IgD-negative memory B cell (primary cell): ENCODE measurements around the gene TBC1D22A. TPM values are rescaled to one million over a fixed set of nuclear protein-coding genes. Genes with fewer than 3 reads are reported as not detected.

Experiments
- H3K27ac Mint-ChIP-seq, 3 donors: one replicate each; pipeline ENCODE4 v1.8.0; 2020 to 2022; ENCODE audit warnings: mild to moderate bottlenecking in 3 of 3, mixed read lengths in 3 of 3, moderate library complexity in 1 of 3
- H3K27me3 Mint-ChIP-seq: one replicate; pipeline ENCODE4 v1.8.0; 2021; ENCODE audit warnings: mixed read lengths
- H3K36me3 Mint-ChIP-seq: one replicate; pipeline ENCODE4 v1.8.0; 2020; ENCODE audit warnings: mild to moderate bottlenecking, mixed read lengths
- H3K4me1 Mint-ChIP-seq, 3 donors: one replicate each; pipeline ENCODE4 v1.8.0; 2020 to 2022; ENCODE audit warnings: mixed read lengths in 3 of 3, mild to moderate bottlenecking in 1 of 3
- H3K4me3 Mint-ChIP-seq, 4 donors: one replicate each; pipeline ENCODE4 v1.8.0; 2020 to 2022; ENCODE audit warnings: mild to moderate bottlenecking in 4 of 4, mixed read lengths in 4 of 4, moderate library complexity in 3 of 4
- H3K9me3 Mint-ChIP-seq, 3 donors: one replicate each; pipeline ENCODE4 v1.8.0; 2020 to 2021; ENCODE audit warnings: mixed read lengths in 3 of 3, mild to moderate bottlenecking in 1 of 3
- polyA plus RNA-seq: library from polyadenylated mRNA; unstranded; fragments of 300-500 nt; fragmentation: Illumina TruSeq; gene quantifications from one replicate; pipeline ENCODE4 v1.2.3, GENCODE V29; 2021

TBC1D22A gene
- polyA plus RNA-seq, 1 donor from 2014 or later, result 64.3 TPM

- Mint-ChIP-seq H3K27me3 (no peaks in the 10 kb centered on the region), H3K4me3 (no peak overlapping the region), H3K9me3 (no peaks in the 10 kb centered on the region), H3K36me3 (peaks cover 12% of the 10 kb centered on the region), H3K4me1 (peaks cover 19 to 35% (median 27%) of the 10 kb centered on the region in 3 donors), H3K27ac (no peak overlapping the region)
These were observed 64.8 kb downstream of the TBC1D22A start for GRCh38 chr22:46827136-46827780.

GRCh38 chr22:46827781-46828180 is 65.3 kb downstream of the TBC1D22A start:
- H3K4me3 Mint-ChIP-seq, result peak overlapping the region in 2 of 4 donors; percentile 22 to 70
- H3K27me3 Mint-ChIP-seq, result no peaks in the 10 kb centered on the region
- H3K36me3 Mint-ChIP-seq, result peaks cover 12% of the 10 kb centered on the region
- no peaks in the 10 kb centered on the region for H3K9me3 Mint-ChIP-seq
- H3K27ac Mint-ChIP-seq, result no peak overlapping the region
- H3K4me1 Mint-ChIP-seq, result peaks cover 16 to 31% (median 26%) of the 10 kb centered on the region in 3 donors

DNA sequence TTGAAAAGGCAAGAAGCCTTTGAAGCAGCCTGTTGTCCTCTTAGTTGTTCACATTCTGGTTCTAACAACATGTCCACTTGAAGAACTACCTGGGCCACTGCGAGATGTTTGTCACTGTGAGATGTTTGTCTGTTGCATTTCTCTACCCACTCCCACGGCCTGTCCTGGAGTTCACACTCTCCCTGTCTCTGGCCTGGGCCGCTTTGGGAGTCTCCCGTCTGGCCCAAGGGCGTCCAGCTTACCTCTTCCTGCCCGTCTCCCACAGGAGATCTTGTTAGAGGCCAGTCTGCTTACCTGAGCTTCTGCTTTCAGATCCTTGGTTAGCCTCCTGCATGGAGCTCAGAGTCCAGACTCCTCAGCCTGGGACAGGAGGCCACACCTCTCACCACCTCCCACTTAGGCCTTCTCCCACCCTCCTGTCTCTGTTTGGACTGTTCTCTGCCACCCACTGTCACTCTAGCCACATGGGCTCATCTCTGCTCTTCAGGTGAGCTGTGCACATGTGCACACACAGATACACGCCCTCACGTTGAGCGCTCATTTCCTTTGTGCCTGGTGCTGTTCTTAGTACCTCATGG is 66.0 kb downstream of the TBC1D22A start:
- Mint-ChIP-seq H3K4me3 (no peak overlapping the region), H3K9me3 (peaks cover 0 to 2% (median under 1%) of the 10 kb centered on the region in 3 donors), H3K27ac (no peak overlapping the region), H3K4me1 (peaks cover 16 to 25% (median 23%) of the 10 kb centered on the region in 3 donors), H3K27me3 (no peaks in the 10 kb centered on the region), H3K36me3 (peaks cover 14% of the 10 kb centered on the region)

DNA sequence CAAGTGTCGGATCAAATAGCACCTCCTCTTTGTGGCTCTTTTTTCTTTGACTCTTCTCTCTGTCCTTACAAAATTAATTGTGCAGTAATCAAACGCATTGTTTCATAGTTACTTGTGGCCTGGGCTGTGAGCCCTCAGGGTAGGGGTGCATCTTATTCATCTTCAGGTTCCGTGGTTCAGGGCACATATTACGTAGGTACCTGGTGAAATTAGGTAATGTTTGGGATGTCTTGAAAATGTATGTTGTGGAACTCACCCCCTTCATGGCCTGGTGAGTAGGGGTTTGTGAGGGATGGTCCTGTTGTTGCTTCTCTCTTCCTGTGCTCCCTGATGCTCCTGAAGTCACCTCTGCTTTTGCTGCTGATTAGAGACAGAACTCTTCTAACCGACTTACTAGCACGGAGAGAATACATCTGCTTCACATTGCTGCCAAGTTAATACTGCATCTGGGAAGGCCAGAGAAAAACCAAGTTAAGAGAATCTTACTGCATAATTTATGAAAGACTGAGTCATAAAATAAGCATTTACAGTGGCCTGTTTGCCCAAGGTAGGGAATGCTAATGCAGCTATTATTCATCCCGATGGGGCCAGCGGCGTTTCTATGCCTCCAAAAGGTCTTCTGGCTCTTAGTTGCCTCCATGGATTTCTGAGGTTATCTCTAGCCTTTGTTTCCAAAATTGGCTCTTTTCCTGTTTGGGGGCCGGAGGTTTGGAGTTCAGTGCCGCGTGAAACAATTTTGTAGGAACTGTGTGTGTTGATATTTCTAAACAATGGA is 66.9 kb downstream of the TBC1D22A start:
- Mint-ChIP-seq H3K4me3 (no peak overlapping the region), H3K27me3 (no peaks in the 10 kb centered on the region), H3K27ac (no peak overlapping the region), H3K4me1 (peaks cover 16 to 25% (median 19%) of the 10 kb centered on the region in 3 donors), H3K36me3 (peaks cover 12% of the 10 kb centered on the region), H3K9me3 (peaks cover 0 to 3% (median 2%) of the 10 kb centered on the region in 3 donors)

GRCh38 chr22:46829941-46830715 is 67.7 kb downstream of the TBC1D22A start:
- Mint-ChIP-seq H3K4me1 (peaks cover 16 to 25% (median 21%) of the 10 kb centered on the region in 3 donors), H3K4me3 (no peak overlapping the region), H3K36me3 (peaks cover 15% of the 10 kb centered on the region)

DNA sequence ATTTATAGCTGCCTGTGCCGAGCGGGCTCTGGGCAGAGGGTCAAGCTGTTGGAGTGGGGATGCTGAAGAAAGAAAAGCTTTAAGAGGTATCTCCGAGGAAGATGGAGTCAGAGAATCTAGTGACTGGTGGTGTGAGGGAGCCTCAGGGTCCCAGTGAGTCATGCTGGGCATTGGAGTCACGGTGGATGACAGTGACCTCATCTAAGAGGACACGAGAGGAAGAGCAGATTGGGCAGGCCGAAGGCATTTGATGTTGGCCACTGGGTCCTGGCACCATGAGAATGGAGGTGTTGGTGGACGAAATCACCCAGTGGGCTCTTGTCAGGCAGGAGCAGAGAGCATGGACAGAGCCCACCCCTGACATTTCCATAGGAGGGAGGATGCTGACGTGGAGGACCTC is 68.4 kb downstream of the TBC1D22A start:
- Mint-ChIP-seq H3K9me3 (peaks cover 2 to 10% (median 8%) of the 10 kb centered on the region in 3 donors), H3K4me3 (peak overlapping the region in 1 of 4 donors; percentile 18), H3K4me1 (peaks cover 16 to 25% (median 21%) of the 10 kb centered on the region in 3 donors), H3K36me3 (peaks cover 15% of the 10 kb centered on the region), H3K27me3 (no peaks in the 10 kb centered on the region), H3K27ac (peak overlapping the region in 1 of 3 donors; percentile 22)

More at GRCh38 chr22:46829941-46830715, 67.7 kb downstream of the TBC1D22A start:
- Mint-ChIP-seq H3K9me3 (peaks cover 2 to 6% (median 5%) of the 10 kb centered on the region in 3 donors), H3K27me3 (no peaks in the 10 kb centered on the region), H3K27ac (peak overlapping the region in 1 of 3 donors; percentile 22)

GRCh38 chr22:46833228-46833627 is 70.8 kb downstream of the TBC1D22A start:
- Mint-ChIP-seq H3K9me3 (peaks cover 4 to 14% (median 8%) of the 10 kb centered on the region in 3 donors), H3K27me3 (no peaks in the 10 kb centered on the region), H3K4me1 (peaks cover 12 to 33% (median 19%) of the 10 kb centered on the region in 3 donors)

GRCh38 chr22:46834021-46834737 is 71.7 kb downstream of the TBC1D22A start:
- Mint-ChIP-seq H3K4me1 (peaks cover 12 to 29% (median 13%) of the 10 kb centered on the region in 3 donors), H3K36me3 (peaks cover 13% of the 10 kb centered on the region), H3K27me3 (no peaks in the 10 kb centered on the region), H3K27ac (no peak overlapping the region), H3K9me3 (peaks cover 4 to 14% (median 8%) of the 10 kb centered on the region in 3 donors), H3K4me3 (peak overlapping the region in 1 of 4 donors; percentile 51)

More at GRCh38 chr22:46833228-46833627, 70.8 kb downstream of the TBC1D22A start:
- H3K36me3 Mint-ChIP-seq, result peaks cover 17% of the 10 kb centered on the region
- H3K4me3 Mint-ChIP-seq, result no peak overlapping the region
- H3K27ac Mint-ChIP-seq, result no peak overlapping the region

DNA sequence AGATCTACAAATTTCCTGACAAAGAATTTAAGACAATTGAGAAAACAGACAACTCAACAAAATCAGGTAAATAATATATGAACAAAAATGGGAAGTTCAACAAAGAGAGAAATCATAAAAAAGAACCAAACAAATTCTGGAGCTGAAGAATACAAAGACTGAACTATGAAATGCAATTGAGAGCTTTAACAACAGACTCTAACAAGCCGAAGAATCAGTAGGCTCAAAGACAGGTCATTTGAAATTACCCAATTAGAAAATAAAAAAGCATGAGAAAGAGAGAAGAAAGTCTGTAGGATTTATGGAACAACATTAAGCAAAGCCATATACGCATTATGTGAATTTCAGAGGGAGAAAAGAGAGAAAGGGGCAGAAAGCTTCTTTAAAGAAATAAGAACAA is 72.8 kb downstream of the TBC1D22A start:
- peaks cover 16% of the 10 kb centered on the region for H3K36me3 Mint-ChIP-seq
- H3K27ac Mint-ChIP-seq, result no peak overlapping the region
- H3K27me3 Mint-ChIP-seq, result no peaks in the 10 kb centered on the region
- H3K9me3 Mint-ChIP-seq, result peaks cover 4 to 14% (median 8%) of the 10 kb centered on the region in 3 donors
- no peak overlapping the region for H3K4me3 Mint-ChIP-seq
- peaks cover 7 to 25% (median 13%) of the 10 kb centered on the region in 3 donors for H3K4me1 Mint-ChIP-seq

- peaks cover 4 to 14% (median 8%) of the 10 kb centered on the region in 3 donors for H3K9me3 Mint-ChIP-seq
- peaks cover 16% of the 10 kb centered on the region for H3K36me3 Mint-ChIP-seq
- no peaks in the 10 kb centered on the region for H3K27me3 Mint-ChIP-seq
- H3K4me3 Mint-ChIP-seq, result no peak overlapping the region
- no peak overlapping the region for H3K27ac Mint-ChIP-seq
- peaks cover 7 to 25% (median 9%) of the 10 kb centered on the region in 3 donors for H3K4me1 Mint-ChIP-seq
These were observed 73.2 kb downstream of the TBC1D22A start for GRCh38 chr22:46835693-46836092.

DNA sequence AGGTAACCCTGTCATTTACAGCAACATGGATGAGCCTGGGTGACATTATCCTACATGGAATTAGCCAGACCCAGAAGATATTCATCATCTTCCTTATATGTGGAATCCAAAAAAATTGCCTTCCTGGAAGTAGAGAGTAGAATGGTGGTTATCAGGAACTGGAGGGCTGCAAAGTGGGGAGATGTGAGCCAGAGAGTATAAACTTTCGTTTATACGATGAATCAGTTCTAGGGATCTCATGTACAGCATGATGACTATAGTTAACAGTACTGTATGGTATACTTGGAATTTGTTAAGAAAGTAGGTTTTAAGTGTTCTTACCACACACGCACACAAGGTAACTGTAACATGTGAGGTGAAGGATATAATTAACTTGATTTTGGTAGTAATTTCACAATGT is 79.1 kb downstream of the TBC1D22A start:
- peaks cover 7% of the 10 kb centered on the region for H3K36me3 Mint-ChIP-seq
- H3K4me3 Mint-ChIP-seq, result no peak overlapping the region
- peaks cover 0 to under 1% (median under 1%) of the 10 kb centered on the region in 3 donors for H3K9me3 Mint-ChIP-seq
- no peaks in the 10 kb centered on the region for H3K27me3 Mint-ChIP-seq
- H3K4me1 Mint-ChIP-seq, result peaks cover 14 to 23% (median 23%) of the 10 kb centered on the region in 3 donors
- no peak overlapping the region for H3K27ac Mint-ChIP-seq

- Mint-ChIP-seq H3K27me3 (no peaks in the 10 kb centered on the region), H3K4me1 (peaks cover 6 to 23% (median 23%) of the 10 kb centered on the region in 3 donors), H3K27ac (no peak overlapping the region), H3K4me3 (no peak overlapping the region), H3K9me3 (no peaks in the 10 kb centered on the region), H3K36me3 (peaks cover 4% of the 10 kb centered on the region)
These were observed 80.2 kb downstream of the TBC1D22A start for GRCh38 chr22:46842606-46843005.

DNA sequence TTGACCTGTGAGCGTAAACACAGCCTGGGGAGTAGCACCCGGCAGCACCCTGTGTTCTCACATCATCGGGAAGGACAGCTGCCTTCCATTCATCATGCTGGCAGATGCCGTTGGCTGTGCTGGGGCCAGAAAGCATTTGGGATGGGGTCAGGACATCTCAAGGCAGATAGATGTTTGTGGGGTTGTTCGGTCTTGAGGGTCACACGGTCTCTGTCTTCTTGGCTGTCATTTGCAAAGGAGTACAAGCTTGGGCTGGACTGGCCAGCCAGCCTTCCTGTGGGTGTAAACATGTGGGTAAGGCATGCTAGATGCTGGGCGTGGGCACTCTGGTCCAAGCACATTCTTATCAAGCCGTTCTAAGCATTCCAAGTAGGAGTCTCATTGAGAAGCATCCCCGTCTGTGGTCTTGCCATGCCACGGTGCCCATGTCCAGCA is 81.4 kb downstream of the TBC1D22A start:
- Mint-ChIP-seq H3K4me1 (peaks cover 8 to 23% (median 23%) of the 10 kb centered on the region in 3 donors), H3K9me3 (no peaks in the 10 kb centered on the region), H3K27ac (peak overlapping the region in 1 of 3 donors; percentile 35), H3K36me3 (peaks cover 3% of the 10 kb centered on the region), H3K27me3 (no peaks in the 10 kb centered on the region), H3K4me3 (no peak overlapping the region)
